ENCODE measurements around the gene MEIKIN.
"Not testable (repeated sequence)": the region's sequence is repeated elsewhere in the genome, so short reads cannot be mapped to it uniquely, and the experiment has no call there.

The MEIKIN gene

DNA sequence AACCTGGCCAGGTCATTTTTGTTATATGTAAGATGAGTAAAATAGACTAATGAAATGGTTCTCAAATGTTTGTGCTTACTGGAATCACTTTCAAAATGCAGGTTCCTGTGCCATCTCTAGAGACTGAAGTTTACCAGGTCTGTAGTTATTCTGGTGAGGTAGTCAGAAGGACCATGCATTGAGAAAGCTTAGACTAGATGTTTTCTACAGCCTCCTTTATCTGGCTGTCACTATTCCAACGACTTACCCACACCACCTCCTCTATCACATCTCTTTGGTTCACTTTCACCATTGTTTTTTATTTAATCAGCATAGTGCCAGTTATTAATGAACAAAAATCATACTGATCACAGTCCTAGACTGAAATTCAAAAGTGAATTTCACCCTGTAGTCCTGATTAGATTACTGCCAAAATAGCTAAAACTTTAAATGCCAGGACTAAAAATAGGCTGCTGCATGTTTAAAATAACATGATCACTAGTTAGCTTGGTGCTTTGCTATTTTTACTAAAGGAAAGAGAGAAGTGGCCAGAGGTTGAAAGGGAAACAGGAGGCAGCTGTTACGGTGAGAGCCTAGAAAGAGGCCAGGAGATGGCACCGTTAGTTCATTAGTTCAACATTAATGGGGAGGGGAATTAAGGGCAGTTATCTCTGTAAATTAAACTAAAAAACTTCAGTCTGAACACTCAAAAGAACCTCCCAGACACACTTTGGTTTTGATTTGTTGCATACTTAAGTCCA lies 134.8 kb downstream of the MEIKIN start:
- DNase-seq (ENCODE audit: low read depth) = no peak

DNA sequence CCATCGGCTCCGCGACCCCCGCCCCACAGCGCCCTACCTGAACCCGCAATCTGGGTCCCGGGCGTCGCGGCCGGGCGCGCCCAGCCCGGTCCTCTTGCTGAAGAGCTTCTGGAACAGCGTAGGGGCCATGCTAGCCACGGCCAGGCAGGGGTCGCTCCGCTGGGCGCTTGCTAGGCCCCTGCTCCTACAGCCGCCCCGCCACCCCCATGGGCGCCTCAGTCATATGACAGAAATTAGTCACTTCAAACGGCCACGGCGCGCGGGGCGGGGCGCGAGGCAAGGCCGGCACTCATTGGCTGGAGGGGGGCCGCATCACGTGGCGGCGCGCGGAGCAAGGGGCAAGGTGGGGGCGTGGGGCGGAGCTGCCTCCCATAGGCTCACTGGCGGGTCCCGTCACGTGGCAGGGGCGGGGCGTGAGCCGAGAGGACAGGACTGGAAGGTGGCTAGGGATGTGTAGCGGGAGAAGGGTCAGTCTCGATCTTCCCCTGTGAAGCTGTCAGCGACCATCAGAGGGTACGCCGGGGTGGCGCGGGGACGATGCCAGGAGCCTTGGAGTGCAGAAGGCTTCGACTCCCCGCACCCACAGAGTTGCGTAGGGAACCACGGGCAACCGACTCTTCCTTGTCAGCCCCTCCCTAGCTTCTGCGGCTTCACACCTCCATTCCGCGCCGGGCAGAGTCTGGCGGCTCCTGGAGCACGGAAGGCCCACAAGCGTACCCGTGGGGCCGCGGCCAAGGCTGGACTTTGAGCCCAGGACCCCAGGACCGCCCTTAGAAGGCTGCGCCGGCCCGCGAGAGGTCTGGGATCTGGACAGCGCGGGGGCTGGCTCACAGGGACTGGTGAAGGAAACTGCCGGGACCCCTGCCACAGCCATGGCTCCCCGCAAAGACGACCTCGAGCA lies 148.4 kb downstream of the MEIKIN start, which contains the start of gene FNIP1:
TSS of gene FNIP1 (minus strand) at position 225 of the 901 bp plus-strand sequence. CDS start at position 129, 96 bp downstream.
- peak; percentile 97 for DNase-seq (ENCODE audit: low read depth)

DNA sequence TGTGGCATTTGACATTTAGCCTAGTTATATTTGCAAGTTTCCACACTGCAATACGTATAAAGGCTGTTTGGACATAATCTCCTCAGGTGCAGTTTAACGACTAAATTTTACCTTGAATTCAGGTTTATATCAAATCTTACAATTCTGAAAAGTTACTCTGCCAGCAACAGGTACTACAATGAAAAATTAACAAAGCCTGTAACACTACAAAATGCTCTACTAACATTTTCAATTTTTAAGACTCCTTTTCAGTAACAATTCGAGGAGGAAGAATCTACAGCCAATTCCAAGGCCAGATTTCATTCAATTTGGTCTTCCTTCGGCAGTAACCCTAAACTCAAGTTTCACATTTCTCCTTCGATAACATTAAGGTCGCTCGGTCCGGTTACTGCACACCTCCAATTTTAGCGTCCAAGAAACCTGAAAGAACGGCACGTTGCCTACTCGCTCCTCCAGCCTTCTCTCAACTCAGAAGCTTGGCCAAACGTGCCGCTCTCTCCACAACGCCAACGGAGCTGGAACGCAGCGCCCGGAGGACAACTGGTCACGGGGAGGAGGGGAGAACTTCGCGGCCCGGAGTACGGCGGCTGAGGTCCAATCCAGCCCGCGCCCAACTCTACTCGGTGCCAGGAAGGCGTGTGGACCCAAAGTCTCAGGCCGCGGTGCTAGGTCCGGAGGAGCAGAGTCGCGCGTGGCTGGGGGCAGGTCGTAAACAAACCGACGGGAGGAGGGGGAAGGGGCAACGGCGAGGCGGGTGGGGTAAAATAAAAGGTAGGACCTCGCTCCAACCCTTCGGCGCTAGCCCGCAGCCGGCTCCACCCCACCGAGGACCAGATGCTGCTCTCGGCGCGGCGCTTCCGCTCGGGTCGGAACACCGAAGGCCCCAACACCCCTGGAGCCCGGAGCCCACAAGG lies 149.3 kb downstream of the MEIKIN start:
- DNase-seq (ENCODE audit: low read depth) = no peak

DNA sequence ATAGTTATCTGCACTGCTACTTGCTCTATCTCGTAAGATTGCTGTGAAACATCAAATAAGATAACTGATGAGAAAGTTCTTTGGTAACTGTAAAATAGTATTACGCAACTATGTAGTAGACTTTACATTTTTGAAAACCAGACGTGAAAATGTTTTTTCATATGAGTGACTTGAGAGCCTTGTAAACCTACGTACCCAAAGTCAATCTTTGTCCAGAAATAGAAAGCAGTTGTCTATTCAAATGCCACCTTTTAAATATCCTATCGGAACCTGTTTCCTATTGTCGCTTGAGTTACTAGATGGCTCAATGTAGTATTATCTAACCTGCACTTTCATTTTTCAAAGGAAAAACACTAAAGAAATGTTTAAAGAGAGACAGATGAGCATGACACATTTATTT lies 150.2 kb downstream of the MEIKIN start:
- no peak for DNase-seq (ENCODE audit: low read depth)

DNA sequence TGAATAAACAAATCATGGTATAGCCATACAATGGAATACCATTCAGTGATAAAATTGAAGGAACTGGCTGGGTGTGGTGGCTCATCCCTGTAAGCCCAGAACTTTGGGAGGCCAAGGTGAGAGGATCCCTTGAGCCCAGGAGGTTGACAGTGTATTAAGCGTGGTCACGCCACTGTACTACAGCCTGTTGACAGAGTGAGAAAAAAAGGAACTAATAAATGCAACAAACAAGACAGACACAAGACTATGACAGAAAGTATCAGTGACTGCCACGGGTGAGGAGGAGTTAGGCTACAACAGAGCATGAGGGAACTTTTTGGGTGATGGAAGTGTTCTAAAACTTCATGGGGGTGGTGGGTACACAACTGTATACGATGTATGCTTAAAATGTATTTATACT lies 150.9 kb downstream of the MEIKIN start:
- no peak for DNase-seq (ENCODE audit: low read depth)

DNA sequence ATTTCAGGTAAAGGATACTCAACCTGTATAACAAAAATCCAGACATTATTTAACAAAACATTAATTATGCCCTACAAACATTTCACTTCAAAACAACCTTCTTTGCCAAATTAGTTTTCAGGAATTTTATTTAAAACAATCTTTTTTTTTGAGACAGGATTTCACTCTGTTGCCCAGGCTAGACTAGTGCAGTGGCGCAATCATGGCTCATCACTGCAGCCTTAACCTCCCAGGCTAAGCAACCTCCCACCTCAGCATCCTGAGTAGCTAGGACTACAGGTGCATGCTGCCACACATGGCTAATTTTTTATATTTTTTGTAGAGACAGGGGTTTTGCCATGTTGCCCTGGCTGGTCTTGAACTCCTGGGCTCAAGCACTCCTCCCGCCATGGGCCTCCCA lies 152.6 kb downstream of the MEIKIN start:
- DNase-seq (ENCODE audit: low read depth) = no peak

DNA sequence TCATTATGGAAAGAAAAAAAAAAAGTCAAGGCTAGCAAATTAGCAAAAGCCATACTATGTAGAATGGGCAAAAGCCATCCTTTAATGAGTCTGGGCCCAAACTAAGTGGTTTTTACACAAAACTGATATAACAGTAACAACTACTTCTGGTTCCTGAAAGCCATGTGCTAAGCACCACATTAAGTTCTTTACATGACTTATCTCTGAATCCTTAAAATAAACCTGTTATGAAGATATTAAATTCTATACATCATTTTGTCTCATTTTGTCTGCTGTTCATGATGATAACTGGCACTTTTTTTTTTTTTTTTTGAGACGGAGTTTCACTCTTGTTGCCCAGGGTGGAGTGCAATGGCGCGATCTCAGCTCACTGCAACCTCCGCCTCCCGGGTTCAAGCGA lies 153.6 kb downstream of the MEIKIN start:
- no peak for DNase-seq (ENCODE audit: low read depth)

DNA sequence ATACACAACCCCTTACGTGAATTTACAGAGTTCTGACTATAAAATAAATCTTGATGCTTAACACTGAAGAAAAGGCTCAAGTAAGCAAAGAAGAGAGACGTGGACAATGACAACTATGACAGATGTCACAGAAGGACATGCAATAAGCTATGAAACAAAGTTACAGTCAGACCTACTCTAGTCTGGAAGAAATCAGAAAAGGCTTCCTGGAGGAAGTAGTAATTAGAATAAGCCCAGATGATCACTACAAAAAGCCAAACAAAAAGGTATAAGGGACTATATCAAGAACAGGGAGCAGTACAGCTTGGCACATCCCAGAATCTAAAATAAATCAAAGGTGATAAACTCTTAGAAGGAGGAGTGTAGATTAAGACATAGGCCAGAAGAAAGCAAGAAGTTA lies 154.9 kb downstream of the MEIKIN start:
- no peak for DNase-seq (ENCODE audit: low read depth)

DNA sequence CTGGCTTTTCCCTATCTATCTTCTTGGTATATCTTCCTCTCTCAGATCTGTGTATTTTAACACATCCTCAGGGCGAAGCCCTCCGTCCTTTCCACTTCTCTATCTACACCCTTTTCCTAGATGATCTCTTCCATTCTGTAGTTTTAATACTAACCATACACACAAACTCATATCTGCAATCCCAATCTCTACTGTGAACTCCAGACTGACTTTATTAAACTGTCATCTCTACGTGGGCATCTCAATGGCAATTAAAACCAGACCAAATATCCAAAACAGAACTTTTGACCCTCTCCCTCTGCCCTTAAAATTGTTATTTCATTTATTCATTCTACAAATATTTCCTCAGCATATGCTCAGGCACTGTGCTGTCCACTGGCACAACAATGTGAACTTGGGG lies 155.7 kb downstream of the MEIKIN start:
- no peak for DNase-seq (ENCODE audit: low read depth)

DNA sequence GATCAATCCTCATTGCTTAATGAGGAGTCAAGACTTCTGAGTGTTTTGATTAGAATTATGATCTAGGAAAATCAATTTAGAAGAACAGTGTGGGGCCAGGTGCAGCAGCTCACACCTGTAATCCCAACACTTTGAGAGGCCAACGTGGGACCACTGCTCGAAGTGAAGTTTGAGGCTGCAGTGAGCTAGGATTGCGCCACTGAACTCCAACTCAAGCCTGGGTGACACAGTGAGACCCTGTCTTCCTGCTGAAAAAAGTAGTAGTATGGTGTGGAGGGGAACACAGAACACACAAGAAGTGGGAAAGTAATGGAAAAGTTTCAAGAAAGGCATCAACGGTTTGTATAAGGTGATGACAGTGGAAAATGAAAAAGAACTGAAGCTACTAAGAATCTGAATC lies 157.7 kb downstream of the MEIKIN start:
- DNase-seq (ENCODE audit: low read depth) = no peak

DNA sequence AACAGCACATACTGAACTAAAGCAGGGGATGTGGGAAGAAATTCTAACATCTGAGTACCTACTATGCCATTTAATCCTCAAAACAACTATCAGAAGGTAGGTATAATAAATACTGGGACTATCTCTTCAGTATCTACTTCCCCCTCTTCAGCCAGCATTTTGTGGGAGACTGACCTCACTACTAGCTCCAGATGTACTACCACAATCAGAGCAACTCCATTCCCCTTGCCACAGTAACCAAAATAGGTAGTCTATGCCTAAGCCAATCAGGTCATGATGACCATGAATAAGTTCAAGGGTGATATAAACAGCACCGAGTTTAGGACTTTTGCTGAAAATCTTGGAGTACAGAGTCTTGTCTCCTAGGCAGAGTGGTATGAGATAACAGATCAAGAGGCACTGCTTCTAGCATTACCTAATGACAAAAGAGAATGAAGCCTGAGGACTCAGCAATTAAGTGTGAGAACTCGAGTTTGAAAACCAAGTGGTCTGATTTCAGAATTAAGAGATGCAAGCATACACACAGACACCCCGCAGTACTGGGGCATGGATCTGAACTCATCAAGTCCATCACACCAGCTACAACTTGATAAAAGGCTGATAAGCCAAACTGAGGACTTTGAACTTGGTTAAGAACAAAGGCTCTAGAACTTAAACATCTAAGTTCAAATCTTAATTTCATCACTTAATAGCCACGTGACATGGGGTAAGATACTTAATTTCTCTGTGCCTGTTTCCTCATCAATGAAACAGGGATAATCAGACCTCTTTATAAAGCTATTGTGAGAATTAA lies 158.4 kb downstream of the MEIKIN start:
- no peak for DNase-seq (ENCODE audit: low read depth)

DNA sequence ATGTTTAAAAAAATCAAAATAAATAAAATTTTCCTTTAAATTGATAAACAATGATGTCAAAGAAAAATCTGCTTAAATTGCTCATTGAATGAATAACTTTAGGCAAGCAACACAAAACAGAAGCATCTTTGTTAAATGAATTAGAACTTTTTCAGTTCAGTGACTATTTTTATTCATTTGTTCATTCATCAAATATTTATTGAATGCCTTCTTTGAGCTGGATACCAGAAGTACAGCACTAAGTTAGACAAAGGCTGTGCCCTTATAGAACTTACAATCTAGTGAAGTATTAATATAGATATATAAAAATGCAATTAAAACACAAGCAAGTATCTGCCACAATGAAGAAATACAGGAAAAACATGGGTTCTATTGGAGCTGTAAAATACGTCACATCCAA lies 159.4 kb downstream of the MEIKIN start:
- no peak for DNase-seq (ENCODE audit: low read depth)

DNA sequence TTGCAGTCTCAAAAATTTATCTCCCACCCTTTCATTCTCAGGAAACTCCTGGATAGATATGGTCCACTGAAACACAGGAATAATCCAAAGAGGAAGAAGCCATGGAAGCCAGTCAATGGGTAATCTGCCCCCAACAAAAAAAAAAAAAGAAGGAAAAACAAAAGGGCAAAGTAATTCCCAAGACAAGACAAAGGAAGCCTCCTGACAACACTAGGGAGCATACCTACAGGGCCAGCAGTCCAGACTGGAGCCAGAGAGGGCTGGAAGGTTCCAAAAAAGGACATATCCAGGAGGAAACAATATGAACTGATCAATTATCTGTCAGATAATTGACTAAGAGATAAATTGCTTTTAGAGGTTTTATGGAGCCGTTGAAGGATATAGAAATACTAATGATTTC lies 161.6 kb downstream of the MEIKIN start:
- no peak for DNase-seq (ENCODE audit: low read depth)

DNA sequence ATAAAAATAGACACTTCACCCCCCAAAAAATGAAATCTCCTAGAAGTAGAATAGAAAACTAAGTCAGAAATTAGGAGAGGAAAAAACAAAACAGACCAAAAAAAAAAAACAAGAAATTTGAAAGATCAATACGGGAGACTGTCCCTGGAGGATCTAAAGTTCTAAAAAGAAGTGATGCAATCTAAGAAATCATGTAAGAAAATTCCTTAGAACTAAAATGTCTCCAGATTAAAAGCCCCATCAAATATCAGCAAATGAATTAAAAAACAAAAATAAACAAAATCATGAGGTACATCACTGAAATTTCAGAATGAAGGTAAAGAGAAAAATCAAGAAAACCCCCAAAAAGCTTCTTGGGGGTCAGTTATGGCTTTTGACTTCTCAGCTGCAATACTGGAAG lies 162.1 kb downstream of the MEIKIN start:
- DNase-seq (ENCODE audit: low read depth) = no peak

DNA sequence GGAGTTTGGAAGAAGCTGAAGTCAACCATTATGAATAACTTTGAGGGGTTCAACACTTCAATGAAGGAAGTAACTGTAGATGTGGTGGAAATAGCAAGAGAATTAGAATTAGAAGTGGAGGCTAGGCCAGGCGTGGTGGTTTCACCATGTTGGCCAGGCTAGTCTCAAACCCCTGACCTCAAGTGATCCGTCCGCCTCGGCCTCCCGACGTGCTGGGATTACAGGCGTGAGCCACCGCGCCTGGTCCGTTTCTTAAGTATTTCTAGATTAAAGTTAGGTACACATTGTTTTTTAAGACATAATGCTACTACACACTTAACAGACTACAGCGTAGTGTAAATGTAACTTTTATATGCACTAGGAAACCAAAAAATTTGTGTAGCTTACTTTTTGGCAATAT lies 162.7 kb downstream of the MEIKIN start:
- no peak for DNase-seq (ENCODE audit: low read depth)

DNA sequence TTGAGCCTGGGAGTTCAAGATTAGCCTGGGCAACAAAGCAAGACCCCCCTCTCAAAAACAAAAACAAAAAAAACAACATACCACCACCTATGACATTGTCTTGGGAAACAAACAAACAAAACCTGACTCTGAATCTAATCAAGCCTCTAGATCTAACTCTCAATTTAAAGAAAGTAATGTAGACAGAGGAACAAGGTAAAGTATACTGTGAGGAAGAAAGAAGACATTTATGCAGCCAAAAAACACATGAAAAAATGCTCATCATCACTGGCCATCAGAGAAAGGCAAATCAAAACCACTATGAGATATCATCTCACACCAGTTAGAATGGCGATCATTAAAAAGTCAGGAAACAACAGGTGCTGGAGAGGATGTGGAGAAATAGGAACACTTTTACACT lies 167.3 kb downstream of the MEIKIN start:
- not testable (repeated sequence) for DNase-seq (ENCODE audit: low read depth)

DNA sequence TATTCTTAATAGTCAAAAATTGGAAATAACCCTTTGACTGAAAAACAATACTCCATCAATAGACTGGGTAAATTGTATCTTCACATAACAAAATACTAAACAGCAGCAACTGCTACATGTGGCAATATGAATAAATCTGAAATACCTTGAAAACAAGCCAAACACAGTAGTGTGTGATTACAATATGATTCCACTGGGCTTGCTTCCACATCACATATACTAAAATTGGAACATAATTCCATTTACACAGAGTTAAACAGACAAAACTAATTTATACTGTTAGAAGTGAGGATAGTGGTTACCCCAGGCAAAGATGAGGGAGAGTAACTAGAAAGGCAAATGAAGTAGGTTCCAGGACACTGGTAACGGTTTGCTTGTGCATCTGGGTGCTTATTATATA lies 169.0 kb downstream of the MEIKIN start:
- DNase-seq (ENCODE audit: low read depth) = no peak

DNA sequence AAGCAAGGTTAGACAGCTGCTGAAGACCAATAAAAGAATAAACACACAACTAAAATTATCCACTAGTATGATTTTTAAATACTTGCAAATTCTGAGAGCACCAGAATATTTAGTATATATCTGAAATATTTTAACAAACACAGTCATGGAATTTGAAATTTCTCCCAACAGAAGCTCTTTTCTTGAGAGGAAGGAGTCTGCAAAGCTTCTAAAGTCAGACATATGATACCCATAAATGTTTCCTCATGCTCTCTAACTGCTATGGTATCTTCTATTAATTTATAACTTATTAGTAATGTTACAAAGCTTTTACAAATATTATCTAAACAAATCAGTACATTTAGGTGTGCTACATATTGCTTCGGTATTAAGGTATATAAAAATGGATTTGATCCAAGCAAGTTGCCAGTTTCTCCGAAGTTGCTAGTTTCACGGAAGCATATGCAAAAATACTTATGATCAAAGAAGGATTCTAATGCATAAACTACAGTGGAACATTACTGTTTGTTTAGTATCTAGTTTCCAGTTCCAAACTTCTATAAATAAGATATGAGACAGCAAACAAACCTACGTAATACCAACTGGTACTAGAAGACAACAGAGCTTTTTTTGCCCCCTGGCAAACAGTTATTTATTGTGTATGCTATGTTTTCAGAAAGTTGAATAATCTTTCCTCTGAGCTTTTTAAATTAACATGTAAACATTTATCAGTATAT lies 170.7 kb downstream of the MEIKIN start:
- DNase-seq (ENCODE audit: low read depth) = no peak

DNA sequence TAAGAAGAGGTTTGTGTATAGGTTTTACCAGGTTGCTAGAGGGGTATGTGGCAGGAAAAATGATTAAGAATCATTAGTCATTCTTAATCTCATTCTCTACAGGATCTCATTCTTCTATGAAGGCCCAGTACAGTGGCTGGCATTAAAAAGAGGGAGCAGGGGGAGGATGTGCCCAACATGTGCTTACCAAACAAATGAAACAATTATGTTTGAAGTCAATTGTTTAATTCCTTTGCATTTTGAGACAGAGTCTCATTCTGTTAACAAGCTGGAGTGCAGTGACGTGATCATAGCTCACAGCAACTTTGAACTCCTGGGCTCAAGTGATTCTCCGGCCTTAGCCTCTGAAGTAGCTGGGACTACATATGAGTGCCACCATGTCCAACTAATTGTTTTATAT lies 171.7 kb downstream of the MEIKIN start:
- no peak for DNase-seq (ENCODE audit: low read depth)

DNA sequence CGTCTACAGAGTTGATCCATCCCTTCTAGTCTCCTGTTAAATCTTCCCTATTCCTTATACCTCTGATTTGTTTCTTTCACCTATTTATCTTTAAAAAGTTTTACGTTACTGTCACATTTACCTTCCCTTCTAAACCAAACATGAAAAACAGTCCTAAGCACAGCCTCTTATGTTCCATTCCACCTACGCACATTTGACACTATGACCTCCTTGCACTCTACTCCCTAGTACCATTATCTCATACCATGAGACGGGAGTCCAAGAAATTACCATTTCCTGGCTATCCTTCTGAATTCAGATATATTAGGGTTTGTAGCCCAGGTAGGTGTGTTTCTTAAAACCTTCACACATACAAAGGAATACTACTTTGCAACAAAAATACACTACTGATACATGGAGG lies 173.8 kb downstream of the MEIKIN start:
- no peak for DNase-seq (ENCODE audit: low read depth)

DNA sequence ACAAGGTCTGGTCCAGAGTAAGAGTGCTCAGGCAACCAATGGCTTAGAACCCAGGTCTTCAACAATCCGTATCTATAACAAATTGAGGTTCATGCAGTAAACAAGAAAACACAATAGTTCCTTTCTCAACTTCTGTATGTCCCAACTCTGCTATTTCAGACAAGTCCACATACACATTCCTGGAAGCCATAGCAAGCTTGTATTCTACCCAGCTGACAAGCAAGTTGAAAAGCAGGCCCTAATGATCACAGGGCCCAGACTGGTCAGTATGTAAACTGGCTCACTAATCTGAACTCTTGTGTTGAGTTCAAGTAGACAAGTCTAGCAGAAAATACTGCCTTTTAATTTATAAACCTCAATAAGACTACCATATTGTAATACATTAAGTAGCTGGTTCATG lies 175.5 kb downstream of the MEIKIN start:
- DNase-seq (ENCODE audit: low read depth) = no peak
